NCI-H2107 (cell line): ENCODE data around the gene MPV17L2.
A peak's percentile ranks its signal among the peaks of the same experiment; 100 is the strongest.

Source experiments
- DNase-seq: peaks from one replicate; lab custom pipeline; 2025; lab: John Stamatoyannopoulos, UW

MPV17L2 gene

DNA sequence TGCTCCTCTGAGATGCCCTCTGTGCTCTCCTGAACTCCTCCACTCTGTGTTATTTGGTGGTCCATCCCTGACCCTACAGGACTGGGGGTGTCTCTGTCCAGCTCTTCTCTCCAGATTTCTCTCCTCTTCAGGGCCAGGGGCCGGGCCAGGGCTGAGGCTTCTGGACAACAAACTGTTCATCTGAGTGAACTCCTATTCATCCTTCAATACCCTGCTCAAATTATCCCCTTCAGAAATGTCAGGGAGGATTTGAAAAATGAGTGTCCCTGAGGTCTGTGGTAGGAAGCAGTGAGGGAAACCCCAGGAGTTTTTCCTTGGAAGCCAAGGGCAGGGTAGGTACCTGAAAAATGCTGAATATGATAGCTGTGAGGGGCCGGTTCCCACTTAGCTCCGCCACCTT is 25.6 kb downstream of the MPV17L2 start:
- DNase-seq = no peak

DNA sequence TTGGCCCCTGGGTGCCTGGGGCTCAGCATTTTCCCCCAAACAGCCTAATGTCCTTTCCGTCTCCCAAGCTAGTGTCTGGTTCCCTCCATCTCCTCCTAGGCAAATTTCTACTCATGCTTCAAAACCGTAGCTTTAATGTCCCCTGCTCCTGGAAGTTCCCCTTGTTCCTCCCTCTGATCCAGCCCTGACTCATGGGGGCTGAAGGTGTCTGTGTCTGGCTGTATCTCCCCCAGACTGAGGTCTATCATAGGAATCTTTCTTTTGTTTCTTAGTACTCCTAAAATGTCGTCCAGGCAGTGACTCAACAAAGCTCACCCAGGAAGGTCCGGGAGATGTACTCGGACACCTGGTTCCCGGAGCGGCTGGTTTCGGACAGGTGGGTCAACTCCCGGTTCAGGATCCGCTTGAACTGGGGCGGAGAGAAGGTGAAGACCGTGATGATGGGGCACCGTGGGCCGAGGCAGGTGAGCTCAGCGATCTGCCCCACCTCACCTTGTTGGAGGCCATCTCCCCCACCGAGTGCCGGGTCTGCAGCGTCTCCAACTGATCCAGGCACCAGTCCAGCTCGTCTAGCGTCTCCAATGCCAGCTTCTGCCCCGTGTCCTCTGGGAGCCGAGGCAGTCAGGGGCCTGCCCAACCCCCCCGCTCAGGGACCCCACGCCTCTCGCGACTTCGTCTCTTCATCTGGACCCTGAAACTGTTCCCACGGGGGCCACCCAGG is 27.1 kb downstream of the MPV17L2 start:
- DNase-seq = no peak

DNA sequence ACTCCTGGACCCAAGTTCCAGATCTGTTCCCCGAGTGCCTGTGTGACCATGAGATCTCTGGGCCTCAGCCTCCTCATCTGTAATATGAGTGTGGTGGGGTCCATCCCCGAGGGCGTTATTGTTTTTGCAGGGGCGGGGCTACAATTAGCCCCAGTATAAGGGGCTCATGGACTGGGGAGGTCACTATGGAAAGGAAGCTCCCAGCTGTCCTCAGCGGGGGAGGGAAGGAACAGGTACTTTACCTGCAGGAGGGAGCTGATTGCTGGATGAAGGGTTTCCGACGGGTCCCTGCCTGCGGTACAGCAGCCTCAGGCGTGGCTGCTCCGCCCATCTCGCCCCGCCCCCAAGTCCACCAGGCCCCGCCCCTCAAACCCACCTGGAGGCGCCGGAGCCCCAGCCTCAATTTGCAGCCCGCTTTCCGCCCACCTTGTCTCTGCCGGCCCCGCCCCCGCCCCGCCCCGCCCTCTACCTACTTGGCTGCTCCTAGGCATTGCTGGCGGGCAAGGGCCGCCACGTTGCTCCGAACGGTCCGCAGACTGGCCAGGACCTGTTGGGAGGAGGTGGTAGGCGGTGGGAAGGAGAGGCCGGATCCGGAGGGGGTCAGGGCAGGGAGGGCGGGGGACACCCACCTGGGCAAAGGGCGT is 27.7 kb downstream of the MPV17L2 start:
- no peak for DNase-seq

DNA sequence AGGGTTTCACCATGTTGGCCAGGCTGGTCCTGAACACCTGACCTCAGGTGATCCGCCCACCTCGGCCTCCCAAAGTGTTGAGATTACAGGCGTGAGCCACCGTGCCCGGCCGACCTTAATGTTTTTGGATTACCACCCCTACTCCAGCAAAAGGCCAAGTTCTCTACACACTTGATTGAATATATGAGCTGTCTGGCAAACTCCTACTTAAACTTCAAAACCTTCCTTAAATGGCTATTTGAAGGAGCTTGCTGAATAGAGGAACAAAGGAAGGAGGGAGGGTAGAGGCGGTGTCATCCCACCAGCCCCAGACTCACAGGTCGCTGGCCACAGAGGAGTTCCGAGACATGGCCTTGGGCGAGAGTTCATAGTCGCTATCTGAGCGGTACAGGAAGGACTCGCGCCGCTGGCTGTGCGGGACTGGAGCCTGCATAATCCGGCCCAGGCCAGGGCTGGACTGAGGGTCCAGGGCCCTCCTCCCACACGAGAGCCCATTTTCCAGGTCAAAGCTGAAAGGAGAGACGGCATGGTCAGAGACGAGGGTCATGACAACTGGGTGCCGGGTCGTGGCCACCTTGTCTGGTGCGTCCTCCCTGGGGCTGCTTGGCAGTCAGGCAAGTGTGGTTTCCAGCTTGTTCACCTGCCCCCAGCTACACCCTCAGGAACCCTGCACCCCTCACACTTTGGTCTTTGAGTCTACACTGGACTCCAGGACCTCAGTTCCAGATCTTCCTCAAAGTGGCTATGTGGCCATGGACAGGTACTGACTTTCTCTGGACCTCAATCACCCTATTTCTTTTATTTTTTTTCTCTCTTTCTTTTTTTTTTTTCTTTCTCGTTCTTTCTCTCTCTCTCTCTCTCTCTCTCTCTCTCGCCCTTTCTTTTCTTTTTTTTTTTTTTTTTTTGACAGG is 29.1 kb downstream of the MPV17L2 start:
- DNase-seq = no peak

DNA sequence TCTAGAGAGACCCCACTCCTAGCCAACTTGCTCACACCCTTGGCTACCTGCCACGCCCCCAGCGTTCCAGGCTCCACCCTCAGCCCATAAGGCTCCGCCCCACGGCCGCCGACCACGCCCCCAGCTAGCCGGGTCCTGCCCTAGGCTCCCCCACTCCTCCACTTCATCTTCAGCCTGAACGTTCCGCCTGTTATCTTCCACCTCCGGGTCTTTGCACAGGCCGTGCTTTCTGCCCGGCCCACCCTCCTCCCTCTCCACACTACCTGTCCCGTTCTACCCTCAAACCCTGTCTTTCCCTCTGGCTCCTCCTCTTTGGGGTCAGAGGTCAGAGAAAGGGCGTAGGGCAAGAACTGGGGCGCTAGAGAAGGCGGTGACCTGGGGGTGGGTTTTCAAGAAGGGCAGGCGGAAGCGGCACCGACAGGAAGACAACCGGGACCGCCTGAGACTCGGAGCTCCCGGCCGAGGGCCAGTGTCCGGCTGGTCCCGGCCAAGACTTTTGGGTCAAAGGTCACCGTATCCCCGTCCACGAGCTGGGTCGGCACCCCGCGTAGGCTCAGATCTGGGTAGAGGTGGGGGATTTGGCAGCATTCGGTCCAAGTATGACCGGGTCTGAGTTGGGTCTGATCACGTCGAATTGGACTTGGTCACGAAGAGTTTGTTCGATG is 31.0 kb downstream of the MPV17L2 start:
- no peak for DNase-seq

DNA sequence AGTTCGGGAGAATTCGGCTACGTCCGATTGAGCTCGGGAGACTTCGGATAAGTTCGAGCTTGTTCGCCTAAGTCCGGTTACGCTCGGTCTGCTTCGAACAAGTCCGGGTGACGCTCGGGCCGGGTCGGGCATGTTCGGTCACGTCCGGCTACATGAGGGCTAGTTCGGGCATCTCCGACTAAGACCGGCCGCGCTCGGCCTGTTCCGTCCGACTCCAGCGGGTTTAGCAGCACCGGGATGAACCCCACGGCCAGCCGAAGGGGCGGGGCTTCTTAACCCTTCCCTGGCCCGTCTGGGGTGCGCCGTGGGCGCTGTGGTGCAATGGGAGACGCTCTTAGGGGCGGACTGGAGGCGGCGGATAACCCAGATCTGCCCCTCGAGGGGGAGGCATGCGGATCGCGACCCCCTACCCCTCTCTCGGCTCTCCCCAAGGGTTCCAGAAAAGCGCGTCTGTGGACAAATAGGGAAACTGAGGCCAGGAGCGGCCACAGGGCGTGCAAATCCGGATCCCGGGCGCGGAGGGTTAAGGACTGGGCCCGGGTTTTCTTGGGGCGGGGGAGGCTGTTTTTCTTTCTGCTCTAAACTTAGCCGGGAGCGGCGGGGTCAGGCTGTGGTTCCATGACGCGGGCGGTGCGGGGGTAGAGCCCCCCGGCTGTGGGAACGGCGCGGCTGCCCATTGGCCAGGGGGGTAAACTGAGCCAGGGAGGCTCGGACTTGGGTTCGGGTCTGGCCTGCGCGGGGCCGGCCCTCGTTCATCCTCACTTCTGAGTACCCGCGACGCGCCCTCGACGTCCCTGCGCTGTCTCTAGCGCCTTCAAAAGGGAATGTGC is 31.7 kb downstream of the MPV17L2 start:
- peak; percentile 95 for DNase-seq

DNA sequence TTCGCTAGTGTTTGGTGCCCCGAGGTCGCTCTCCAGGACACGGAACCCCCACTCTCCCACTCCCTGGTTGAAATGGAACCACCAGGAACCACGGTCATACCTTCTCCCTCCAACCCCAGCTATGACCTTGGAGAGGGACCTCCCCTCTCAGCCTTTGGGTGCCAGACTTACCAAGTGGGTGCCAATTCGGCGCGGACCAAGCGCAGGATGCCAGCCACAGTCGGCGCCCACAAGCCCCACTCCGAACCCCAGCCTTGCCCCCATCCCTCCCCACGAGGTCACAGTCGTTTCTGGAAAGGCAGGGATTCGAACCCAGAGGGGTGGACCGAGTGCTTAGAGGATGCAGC is 32.3 kb downstream of the MPV17L2 start:
- DNase-seq = no peak

DNA sequence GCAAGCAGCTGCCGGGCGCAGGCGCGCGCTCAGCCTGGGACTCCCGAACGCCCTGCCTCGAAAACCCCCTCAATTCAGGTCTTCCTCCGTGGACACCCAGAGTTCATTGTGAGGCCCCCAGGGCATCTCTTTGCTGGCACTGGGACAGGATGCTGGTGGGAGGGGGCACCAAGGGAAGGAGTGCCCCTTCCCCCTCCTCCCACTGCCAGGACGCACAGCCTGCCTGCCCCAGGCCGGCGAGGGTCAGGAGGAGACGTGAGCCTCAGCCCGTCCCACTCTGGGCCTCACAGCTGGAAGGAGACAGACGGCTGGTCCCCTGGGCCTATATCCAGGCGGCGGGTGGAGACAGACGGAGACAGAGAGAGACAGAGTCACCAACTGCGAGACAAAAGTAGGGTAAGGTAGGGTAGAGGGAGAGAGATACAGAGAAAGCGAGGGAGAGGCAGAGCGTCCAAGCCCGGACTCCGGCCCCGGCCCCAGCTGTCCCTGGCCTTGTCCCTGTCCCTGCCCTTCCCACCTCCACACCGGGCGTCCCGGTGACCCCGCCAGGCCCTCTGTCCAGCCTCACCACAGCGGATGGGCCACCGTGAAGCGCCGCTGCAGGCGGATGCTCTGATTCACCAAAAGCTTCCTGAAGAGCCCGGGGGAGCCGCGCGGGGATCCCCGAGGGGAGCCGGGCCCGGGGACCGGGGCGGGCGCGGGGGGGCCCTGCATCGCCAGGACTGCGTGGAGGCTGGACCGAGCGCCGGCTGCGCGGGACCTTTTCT is 32.9 kb downstream of the MPV17L2 start, which contains the start of gene PDE4C:
PDE4C (minus strand) TSS at position 737 of the 767 bp plus-strand sequence; CDS start at position 714, 23 bp downstream.
- no peak for DNase-seq

DNA sequence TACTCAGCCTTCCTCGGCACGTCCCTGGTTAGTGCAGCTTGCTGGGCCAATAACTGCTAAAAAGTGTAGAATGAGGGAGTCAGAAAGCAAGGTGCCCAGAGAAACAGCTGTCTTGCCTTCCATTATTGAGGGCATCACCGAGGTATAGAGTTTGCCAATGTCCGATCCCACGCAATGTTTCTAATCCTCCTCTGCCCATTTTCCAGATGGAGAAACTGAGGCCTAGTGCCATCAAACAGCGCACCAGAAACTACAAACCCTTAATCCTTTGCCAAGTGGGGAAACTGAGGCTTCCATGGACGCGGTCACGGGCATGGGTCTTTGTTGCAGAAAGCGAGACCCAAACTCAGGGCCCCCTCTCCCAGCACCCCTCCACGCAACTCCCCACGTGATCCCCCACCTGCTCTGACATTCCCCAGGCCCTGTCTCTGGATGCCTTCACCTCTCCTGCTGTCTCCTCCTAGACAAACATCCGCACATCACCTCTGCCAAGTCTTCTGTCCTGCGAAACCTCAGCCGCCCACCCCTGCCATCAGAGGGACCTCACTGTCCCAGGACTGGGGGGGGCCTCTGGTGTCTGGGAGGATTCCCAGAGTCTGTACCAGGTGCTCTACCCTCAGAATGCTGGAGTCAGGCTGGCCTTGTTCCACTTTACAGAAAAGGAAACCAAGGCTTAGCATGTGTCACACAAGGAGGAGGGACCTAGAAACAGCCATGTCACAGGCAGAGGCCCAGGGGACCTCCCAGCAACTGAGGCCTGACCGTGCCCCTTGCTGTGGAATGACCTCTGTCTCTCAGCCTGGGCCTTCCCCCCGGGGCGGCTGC is 34.1 kb downstream of the MPV17L2 start:
- DNase-seq = no peak

DNA sequence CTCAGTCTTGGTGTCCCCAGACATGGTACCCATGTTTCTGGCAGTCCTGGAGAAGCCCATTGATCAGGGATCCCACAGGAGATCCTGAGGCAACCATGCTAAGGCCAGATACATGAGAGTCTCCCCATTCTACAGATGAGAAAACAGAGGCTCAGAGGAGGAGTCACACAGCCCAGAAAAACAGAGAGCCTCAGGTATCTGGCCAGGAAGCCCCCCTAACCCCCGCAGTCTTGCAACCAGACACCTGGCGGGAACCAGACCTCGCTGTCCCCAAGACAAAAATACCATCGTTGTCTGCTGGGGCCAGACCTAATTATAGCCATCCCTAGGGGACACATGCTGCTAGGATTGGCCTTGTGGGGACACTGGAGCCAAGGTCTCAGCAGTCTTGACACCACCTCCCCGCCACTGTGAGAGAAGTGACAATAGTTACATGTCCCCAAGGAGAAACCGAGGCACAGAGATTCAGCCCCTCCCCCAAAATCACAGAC is 34.8 kb downstream of the MPV17L2 start:
- DNase-seq = no peak

DNA sequence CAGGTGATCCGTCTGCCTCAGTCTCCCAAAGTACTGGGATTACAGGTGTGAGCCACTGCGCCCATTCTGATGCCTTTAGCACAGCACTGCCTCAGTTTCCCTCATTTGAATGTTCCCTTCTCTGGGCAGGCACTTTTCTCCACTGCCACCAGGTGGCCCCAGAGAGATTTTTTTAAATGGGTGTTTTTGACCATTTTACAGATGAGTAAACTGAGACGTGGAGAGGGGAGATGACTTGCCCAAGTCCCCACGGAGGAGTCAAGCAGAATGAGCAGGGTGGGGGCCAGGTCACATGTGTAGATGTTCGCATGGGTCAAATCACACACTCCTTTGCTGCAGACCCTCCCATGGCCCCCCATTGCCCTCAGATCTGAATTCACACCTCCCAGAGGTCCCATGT is 36.5 kb downstream of the MPV17L2 start:
- no peak for DNase-seq

DNA sequence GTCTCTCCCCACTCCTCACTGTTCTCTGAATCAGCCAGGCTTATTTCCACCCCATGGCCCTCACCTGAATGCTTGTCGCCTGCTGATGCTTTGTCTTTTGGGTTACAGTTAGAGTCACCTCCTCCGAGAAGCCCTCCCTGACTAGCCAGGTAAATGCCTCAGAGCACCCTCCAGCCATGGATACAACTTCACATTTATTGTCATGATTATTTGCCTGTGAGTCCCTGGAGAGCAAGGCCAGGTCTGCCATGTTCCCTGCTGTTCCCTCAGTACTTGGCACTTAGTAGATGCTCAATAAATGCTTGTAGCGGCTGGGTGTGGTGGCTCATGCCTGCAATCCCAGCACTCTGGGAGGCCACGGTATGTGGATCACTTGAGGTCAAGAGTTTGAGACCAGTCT is 36.9 kb downstream of the MPV17L2 start:
- no peak for DNase-seq

DNA sequence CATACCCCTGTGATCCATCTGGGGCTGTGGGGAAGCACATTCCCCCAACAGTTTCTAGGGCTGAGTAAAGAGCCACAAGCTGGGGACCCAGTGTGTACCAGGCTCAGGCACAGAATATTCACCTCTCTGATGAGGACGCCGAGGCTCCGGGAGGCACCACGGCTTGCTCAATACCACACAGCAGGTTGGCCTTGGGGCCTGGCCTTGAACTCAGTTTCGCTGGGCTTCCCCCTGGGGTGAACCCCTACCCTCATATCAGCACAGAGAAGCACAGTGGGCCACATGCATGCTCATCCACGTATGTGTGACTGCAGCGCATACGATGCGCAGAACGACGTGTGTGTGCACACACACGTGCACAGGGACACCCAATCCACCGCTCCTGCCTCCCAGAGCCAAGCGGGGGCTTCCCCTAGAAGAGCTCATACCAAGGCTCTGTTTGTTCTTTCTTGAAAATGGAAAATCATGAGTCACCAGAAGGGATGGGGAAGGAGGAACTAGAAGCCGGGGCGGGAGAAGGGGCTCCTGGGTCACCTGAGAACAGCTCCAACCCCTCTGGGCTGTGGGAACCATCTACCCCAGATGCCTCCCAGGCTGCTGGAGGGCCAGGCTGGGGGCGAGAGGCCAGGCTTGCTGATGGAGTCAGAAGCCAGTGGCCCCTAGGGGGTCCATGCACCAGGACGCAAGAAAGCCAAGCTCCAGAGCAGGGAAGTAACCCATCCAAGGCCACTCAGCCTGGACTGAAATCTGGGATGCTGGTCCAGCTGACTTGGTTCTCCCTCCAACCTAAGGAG is 38.1 kb downstream of the MPV17L2 start:
- DNase-seq = no peak

DNA sequence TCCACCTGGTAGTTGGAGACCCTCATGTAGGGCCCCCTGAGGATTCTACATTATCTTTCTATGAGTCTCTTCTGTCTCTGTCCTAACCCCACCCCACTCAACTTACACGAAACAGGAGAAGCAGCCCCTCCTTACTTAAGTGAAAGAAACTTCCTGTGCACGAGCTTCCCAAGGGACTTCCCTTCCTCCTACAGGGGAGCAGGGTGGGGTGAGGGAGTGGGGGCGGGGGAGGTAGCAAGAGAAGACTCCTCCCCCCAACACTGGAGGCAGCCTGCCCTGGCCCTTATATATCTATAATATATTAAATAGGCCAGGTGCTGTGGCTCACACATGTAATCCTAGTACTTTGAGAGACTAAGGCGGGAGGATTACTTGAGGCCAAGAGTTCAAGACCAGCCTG is 38.8 kb downstream of the MPV17L2 start:
- no peak for DNase-seq

DNA sequence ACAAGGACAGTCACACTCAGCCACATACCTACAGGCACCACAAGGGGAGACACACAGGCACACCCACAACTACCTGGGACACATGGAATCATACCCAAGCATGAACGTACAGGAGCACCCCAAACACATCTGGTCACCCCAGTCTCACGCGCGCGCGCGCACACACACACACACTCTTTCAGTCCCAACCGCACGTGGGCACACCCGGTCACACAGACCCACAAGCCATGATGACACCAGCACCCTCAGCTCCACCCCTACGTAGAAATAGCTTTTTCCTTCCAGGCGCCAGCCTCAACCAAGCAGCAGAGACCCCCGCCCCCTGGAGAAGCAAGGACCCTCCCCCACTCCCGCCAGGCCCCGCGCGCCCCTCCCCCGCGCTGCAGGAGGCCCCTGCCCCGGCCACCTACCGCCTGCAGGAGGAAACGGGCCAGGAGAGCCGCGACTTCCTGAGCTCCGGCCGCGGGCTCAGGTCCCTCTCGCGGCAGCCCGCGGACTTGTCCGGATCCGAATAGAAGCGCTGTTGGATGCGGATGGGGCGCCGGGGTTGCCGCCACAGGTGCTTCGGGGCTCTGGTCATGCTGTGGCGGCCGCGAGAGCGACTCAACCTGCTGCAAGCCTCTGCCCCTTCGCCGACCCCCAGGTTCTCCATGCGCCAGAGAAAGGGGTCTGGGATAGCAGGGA is 39.7 kb downstream of the MPV17L2 start:
- DNase-seq = no peak

DNA sequence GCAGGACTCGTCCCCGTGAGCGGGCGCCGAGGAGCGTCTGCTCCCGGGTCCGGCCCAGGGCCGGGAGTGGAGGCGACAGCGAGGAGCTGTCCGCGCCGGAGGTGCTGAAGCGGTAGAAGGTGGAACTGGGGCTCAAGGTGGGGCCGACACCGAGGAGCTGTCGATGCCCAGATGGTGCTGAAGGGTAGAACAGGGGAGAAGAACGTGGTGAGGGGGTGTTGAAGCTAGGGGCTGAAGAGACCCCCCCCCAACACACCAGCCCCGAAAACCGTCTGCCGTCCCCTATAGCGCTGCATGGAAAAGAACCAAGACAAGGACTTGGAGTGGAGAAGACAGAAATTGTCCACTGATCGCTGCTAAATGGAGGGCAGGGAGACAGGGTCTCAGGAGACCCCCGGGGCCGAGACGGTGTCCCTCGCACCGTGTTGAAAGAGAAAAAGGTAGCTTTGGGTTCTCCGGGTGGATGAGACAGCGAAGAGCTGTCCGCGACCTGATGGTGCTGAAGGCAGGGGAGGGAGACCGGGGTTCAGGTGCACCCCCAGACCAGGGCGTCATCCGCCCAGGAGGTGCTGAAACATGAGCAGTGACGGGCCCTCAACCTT is 40.3 kb downstream of the MPV17L2 start:
- DNase-seq = no peak

DNA sequence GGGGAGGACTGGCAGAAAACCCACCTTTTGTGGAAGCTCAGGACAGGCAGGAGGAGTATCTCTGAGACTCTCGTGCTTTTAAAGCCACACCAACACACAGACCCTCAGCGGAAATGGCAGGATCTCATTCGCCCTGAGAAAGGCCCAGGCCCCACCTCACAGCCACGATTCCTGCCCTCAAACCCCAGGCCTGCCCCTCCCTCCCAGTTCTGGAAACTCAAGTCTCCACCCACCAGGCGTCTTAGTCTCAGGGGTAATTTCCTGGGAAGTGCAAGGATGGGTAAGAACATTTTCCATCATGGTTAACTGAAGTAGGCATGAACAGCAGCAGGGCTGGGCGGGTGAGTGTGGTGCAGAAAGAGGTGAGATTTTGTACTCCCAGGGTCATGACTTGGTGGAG is 41.2 kb downstream of the MPV17L2 start:
- no peak for DNase-seq

DNA sequence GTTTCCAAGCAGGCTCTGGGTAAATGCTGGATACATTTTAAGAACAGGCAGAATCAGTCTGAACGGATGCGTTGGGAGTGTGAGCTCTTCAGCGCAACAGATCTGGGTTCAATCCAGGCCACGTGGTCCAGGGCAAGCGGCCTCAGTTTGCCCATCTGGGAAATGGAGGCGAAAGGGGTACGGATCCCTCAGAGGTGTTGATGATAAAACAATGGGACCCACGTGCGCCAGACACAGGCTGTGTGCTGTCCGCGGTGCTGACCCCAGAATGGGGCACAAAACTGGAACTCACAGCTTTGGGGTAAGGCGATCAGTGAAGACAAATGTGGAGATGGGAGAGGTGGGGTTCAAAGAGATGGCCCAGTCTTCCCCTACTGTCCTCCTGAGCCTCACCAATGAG is 46.3 kb downstream of the MPV17L2 start:
- DNase-seq = no peak
